CMK (cell line): ENCODE results near the gene NPTX1.

Experiments used
- DNase-seq: peaks from one replicate; pipeline ENCODE4 v3.0.0-alpha.2; 2010; ENCODE audit warnings: low read depth

The NPTX1 gene

DNA sequence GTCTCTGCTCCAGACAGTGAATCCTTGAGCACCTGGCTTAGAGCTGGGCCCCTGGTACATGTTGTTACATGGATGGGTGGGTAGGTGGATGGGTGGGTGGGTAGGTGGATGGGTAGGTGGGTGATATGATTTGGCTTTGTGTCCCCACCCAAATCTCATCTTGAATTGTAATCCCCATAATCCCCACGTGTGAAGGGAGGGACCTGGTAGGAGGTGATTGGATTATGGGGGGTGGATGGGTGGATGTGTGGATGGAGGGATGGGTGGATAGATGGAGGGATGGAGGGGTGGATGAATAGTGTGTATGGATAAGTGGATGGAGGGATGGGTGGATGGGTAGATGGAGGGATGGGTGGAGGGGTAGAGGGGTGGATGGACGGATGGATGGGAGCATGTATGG, 26.6 kb upstream of the NPTX1 start:
- no peak for DNase-seq

DNA sequence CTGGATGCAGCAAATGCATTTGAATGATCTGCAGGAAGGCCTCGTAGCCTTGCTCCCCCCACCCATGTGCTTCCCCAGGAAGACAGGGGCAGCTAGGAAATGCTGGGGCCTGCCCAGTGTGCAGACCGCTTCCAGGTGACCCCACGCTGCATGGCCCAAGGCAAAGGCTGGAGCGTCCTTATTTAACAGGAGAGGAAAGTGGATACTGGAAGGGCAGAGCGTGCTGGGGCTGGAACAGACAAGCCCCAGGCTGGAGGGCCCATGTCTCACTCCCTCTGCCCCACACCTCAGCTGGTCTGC, 26.1 kb upstream of the NPTX1 start:
- DNase-seq: no peak

DNA sequence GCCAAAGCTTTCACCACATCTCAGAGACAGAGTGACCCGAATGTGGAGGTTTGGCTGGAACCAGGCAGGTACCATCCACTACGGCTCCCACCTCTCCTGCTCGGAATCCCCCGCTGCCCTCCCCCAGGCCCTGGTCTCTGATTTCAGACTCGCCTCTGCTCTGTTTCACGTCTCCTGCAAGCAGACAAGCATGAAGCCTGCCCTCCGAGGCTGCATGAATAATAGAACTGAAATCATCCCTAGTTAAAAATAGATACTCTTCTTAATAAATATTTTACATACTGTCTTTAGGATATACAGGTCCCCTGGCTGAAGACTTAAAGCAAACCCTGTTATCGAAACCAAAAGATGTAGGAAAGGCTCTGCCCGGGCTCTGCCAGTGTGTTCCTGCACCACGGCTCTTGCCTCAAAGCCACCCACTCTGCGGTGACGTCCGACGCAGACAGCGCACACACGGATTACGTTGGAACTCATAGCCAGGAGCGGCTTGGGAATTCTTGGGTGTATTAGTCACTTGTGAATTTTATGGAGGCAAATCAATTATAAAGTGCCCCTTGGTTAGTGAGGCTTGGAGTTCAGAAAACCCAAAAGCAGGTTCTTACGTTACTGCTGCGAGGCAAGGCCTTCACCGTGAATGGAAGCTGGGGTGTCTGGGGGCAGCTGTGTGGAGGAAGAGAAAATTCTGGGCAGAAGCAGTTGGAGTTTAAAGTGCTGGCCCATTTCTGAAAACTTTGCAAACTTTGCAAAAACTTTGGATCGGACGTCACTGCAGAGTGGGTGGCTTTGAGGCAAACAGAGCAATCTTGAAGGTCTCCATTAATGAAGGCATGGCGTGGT, 25.6 kb upstream of the NPTX1 start:
- DNase-seq: no peak

DNA sequence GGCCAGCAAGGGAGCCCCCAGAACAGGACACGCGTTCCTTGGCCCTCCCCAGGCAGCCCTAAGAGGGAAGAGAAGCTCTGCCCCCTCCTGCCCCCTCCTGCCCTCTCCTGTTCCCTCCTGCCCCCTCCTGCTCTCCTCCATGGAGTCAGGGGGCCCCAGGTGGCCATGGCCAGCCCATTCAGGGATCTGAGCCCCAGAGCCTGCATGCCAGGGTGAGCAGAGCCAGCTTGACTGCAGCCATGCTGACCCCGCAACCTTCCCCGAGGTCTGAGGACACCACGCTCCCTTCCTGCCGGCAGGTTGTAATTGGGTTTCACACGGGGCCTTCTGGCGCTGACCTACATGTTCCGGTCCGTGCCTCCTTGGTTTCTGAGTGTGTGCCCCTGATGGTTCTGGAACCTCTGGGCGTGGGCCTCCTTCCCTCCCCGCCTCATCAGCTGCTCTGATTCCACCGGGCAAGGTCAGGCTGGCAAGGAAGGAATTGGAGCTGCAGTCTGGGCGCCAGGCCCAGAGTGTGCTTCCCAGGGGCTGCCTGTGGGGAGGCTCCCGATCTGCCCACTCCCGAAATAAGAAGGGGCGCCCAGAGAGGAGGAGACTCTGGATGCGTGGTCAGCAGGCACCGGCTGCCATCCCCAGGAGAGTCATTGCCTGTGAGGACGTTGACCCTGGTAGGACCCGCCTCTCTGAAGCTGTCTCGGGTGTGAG, 23.7 kb upstream of the NPTX1 start:
- no peak for DNase-seq

DNA sequence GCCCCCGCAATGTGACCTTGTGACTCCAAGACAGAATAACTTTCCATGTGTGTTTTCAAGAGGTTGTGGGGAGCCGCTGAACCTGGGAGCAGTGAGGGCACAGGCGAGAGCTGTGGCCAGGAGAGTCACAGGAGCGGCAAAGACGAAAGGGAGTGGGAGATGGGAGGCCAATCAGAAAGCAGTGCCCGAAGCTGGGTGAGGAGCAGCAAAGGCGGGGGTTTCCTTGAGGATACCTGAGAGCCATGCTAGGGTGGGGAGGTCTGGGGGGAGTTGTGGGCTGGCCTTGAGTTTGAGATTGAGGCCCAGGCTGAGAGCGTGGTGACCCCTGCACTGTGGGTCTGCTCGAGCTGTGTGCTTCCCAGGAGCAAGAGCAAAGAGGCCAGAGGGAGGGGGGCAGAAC, 23.2 kb upstream of the NPTX1 start:
- DNase-seq: no peak

DNA sequence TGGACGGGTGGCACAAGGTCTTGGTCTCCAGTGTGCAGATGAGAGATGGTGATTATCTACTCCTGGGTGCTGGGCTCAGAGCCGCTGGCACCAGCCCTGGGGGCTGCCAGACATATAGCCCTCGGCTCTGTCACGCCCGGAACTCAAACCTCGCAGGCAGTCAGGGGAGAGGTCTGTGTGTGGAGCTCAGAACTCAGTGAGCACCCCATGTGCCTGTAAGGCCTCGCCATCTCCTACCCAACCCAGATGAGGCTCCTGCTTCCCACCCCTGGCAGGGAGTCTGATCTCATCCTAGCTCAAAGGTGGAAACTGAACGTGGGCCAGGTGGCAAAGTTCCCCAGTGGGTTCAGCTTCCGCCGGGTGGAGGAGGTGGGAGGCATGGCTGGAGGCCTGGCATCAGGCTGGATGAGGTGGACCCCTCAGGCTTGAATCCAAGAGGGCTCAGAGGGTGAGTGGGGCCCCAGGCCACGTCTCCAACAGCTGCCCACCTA, 22.6 kb upstream of the NPTX1 start:
- no peak for DNase-seq

DNA sequence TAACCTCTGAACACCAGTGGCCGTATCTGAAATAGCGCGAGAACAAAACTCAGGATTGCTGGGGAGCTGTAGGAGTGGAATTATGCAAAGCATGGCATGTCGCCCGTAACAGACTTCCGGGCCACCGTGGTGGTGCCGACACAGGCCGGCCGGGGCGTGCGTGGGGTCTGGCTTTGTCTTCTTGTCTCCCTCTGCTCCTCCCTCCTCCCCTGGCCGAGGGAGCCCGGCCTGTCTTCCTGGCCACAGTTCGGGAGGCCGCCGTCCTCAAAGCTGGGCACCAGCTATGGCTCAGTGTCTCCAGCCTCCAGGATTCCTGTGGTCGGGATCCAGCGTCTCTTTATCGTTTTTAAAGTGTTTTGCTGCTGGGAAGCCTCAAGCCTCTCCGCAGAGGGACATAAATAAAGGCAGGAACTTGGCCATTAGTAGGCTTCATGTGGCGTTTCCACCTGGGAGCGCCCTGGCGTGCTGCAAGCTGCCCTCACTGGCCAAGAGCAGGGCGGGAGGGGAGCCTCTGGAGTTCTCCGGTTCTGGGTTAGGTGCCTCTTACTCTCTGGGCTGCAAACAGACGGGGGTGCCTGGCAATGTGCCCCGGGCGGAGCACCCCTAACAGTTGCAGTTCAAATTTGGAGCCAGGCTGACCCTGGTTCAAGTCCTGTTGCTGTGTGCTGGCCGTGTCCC, 22.0 kb upstream of the NPTX1 start:
- no peak for DNase-seq

DNA sequence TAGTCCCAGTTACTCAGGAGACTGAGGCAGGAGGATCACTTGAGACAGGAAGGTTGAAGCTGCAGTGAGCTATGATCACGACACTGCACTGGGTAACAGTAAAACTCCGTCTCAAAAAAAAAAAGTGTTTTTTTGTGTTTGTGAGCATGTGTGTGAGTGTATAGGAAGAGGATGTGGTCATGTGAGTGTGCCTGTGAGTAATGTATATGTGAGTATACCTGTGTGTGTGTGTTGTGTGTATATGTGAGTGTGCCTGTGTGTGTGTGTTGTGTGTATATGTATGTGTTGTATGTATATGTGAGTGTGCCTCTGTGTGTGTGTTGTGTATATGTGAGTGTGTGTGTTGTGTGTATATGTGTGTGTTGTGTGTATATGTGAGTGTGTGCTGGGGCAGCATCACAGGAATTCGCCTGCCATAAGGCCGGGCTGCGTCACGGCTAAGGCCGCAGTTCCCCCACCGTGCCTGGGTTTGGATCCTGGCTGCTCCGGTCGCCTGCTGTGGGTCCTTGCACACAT, 21.4 kb upstream of the NPTX1 start:
- no peak for DNase-seq

DNA sequence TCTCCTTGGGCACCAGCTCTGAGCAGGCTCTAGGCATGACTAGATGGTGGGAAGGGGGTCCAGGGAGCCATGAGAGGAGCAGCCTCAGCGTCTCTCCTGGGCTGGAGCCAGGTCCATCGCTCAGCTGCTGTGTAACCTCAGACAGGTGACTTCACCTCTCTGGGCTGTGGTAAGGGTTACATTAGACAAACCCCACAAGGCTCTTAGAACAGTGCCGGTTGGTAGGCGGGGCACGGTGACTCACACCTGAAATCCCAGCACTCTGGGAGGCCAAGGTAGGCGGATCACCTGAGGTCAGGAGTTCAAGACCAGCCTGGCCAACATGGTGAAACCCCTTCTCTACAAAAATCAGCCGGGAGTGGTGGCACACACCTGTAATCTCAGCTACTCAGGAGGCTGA, 18.1 kb upstream of the NPTX1 start:
- no peak for DNase-seq

DNA sequence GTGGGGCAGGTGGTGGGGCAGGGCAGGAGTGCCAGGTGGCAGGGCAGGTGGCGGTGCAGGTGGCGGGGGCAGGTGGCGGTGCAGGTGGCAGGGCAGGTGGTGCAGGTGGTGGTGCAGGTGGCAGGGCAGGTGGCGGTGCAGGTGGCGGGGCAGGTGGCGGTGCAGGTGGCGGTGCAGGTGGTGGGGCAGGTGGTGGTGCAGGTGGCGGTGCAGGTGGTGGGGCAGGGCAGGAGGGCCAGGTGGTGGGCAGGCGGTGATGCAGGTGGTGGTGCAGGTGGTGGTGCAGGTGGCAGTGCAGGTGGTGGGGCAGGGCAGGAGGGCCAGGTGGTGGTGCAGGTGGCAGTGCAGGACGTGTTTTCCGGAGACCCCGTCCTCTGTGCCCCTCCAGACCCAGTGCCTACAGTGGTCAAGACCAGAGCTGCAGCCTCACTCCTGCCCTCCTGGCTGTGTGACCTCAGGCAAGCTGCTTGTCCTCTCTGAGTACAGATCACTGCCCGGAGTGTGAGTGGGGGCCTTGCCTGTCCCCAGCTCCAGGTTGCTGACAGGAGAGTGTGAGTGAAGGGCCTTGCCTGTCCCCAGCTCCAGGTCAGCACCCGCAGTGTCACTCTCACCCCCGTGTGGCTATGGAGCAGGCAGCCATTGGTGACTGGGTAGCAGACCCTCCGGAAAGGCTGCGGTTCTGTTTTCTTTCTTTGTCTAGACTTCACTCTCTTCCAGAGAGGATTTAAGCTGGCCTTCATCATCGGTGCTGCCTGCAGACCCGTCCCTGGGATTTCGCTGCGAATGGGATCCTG, 16.1 kb upstream of the NPTX1 start:
- DNase-seq: no peak

DNA sequence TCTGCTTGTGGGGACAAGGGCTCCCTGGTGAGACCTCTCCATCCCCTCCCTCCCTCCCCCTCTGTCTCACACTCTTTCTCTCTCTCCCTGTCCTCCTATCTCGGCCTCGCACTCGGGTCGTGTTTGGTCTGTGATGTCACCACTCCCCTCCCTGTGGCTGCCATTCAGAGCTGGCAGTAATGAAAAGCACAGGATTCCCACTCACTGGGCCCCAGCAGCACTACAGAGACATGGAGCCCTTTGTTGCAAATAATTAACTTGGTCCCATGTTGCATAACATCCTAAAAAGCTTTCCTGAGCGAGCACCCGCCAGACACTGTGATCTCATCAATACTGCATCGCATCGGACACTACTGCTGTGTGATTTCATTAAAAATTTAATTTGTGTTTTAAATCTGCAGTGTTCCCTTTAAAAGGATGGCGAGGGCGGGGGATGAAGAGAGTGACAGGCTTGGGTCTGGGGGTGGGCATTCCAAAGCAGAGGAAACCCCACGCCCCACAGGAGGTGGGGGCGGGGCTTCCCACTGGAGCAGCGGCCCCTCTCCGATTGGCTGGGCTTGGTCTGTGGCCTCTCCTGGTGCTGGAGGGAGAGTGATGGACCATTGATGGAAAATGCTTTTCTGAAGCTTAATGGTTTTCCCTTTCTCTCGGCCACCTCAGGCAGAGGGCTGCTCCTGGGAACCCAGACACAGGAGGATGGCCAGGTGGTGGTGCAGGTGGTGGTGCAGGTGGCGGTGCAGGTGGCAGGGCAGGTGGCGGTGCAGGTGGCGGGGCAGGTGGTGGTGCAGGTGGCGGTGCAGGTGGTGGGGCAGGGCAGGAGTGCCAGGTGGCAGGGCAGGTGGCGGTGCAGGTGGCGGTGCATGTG, 15.3 kb upstream of the NPTX1 start:
- no peak for DNase-seq

DNA sequence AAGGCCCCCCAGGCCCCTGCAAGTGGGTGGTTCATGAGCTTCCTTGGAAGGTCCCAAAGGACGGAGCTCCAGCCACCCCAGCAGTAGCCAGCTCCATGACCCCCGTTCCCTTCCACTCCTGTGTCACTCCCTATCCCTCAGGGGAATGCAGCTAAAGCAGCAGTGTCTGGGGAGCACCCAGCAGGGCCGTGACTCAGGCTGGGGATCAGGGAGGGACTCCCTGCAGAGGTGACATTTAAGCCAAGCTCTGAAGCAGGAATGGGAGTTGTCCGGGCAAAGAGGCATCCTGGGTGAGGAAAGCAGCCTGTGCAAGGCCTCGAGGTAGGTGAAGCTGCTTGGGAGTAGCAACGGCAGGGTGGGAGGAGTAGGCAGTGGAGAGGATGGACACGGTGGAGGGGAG, 11.1 kb upstream of the NPTX1 start:
- no peak for DNase-seq

DNA sequence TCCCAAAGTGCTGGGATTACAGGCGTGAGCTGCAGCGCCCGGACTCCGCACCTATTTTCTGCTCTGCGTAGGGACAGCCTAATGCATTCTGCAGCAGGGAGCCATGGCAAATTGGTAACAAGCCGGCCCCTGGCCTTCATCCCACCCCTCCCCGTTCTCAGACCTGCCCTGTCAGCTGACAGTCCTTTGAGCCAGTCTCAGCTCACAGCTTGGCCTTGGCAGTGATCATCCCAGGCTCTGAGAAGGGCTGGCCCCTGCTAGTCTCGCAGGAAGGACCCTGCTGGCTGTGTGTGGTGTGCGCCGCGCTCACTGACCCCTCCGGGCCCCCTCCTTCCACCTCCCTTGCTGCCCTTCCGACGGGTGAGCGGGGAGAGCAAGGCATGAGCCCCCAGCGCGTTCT, 10.3 kb upstream of the NPTX1 start:
- DNase-seq: no peak

DNA sequence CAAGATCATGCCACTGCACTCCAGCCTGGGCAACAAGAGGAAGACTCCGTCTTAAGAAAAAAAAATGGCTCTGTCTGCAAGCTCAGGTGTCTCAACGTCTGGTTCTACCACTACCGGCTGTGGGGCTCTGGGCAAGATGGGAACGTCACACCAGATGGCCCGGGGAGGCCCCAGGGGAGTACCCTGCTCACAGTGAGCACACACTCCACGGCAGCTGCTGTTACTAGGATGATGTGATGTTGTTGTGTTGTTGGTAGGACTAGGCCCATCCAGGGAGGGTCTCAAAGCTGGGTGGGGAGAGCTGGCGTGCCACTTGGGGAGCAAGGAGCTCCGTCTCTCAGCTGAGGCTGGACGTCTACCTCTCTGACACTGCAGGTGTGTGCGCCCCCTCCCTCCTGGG, 9.4 kb upstream of the NPTX1 start:
- no peak for DNase-seq

DNA sequence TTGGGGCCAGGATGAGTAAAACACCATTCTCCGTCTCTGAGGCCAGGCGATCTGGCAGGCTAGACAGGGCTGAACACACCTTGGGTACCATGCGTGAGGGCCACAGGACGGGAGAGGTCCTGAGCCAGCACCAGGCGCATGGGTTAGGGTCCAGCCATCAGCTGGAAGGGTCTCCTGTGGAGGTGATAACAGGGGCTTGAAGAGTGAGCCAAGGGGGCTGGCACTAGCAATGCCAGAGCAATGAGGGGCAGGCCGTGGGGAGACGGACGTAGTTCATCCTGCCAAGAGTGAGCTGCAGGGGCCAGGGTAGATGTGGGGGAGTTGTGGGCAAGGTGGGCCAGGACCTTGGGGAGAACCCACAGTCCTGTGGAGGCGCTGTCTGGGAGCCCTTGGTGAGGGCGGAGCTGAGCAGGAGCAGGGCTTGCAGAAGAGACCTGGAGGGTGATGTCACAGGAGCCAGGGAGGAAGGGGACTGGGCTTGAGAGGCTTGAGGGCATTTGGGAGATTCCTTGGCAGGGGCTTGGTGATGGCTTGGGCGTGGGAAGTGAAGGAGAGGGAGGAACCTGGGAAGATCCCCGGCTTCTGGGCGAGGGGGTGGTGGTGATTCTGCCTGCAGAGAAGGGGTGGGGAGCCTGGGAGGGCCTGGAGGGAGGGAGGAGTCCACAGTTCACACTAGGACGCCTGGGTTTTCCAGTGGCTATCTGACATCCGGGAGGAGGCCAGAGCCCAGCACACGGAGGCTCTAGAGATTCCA, 6.3 kb upstream of the NPTX1 start:
- no peak for DNase-seq

DNA sequence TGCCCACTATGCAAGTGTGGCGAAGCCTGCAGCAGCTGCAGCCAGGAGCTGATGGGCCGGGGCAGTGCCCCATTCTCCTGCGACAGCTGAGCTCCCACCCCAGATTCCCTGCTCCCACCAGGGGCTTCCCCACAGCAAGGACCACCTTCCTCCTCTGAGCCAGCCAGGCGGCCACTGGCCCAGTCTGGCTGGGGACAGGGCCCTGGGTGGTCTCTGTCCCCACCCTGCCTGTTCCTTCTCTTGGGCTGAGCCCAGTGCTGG, 5.6 kb upstream of the NPTX1 start:
- no peak for DNase-seq

DNA sequence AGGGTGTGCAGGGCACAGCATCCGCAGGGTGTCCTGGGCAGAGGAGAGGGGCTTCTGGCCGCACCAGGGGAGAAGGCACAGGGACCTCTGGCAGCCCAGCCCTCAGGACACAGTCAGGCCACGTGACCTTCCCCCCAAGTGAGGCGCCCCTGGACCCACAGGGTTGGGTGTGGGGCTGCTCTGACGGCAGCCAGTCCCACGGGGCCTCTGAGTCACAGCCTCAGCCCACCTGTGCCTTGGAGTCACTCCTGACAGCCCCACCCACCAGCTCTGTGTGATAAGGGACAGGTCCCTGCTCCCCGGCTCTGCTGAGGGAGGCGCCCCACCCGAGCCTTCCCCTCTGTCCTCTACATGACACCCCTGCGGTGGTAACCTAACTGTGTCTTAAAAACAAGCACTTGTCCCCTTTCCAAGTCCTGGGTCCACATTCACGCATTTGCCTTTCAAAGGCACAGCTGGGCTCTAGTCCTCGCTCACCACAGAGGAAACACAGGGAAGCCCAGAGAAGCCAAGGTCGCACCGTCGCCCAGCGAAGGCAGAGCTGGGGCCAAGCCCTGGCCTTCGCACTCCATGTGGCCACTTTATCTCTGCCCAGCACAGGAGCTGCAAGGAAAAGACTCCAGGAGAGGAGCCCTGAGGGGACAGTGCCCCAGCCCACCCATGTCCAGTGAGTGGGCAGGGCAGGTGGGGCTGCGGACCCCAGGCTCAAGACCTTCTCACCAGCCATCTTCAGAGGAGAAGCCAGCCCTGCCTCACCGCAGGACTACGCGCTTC, 5.1 kb upstream of the NPTX1 start:
- no peak for DNase-seq

DNA sequence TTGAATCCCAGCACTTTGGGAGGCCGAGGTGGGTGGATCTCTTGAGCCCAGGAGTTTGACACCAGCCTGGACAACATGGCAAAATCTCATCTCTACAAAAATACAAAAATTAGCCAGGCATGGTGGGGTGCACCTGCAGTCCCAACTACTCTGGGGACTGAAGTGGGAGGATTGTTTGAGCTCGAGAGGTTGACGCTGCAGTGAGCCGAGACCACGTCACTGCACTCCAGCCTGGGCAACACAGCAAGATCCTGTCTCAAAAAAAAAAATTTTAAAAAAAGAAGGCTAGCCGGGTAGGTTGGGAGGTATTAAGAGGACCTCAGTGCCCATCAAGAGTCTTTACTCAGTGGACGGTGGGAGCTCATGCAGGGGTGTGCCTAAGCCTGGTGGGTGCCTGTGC, 3.8 kb upstream of the NPTX1 start:
- DNase-seq: no peak

DNA sequence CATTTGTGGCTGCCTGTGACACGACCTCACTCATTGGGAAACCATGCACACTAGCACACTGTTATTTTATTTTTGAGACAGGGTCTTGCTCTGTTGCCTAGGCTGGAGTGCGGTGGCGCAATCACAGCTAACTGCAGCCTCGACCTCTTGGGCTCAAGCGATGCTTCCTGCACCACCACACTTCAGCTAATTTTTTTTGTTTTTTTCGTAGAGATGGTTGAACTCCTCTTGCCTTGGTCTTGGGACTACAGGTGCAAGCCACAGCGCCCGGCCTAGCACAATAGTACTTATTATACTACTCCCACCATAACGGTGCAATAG, 2.8 kb upstream of the NPTX1 start:
- no peak for DNase-seq
